Measurements from ENCODE around the gene FSTL5.

FSTL5 gene

GRCh38 chr4:162046135-162046534 lies 117.7 kb downstream of the FSTL5 start:
- no peak for TF ChIP-seq EZH2phosphoT487 (IDR thresholded peaks at IDR 0.05; ENCODE audit: borderline replicate concordance, low read length)
- Histone ChIP-seq H3F3A (ENCODE audit: control insufficient read depth, insufficient read depth) (no peaks in the 10 kb centered on the region), H3K9me3 (ENCODE audit: control insufficient read depth, insufficient read depth, low read length) (no peaks in the 10 kb centered on the region), H3K79me2 (ENCODE audit: control insufficient read depth, low read length) (no peaks in the 10 kb centered on the region), H4K20me1 (ENCODE audit: control insufficient read depth, insufficient read depth, low read depth, low read length) (no peaks in the 10 kb centered on the region), H3K4me2 (ENCODE audit: low read length) (no peak overlapping the region), H3K27ac (ENCODE audit: low read depth, low read length) (no peak overlapping the region), H3K27me3 (ENCODE audit: control insufficient read depth, low read length) (no peaks in the 10 kb centered on the region), H3K36me3 (ENCODE audit: control insufficient read depth, low read length) (no peaks in the 10 kb centered on the region), H3K4me3 (ENCODE audit: low read length) (no peak overlapping the region), H3K9me2 (replicated peaks; ENCODE audit: control insufficient read depth, low read length) (no peaks in the 10 kb centered on the region), H3K4me1 (ENCODE audit: control insufficient read depth, low read length) (no peaks in the 10 kb centered on the region)

- no peaks in the 10 kb centered on the region for H3K27me3 ChIP-seq (ENCODE audit: control insufficient read depth, low read length)
- no peak overlapping the region for H3K4me2 ChIP-seq (ENCODE audit: low read length)
- H3K4me1 ChIP-seq (ENCODE audit: control insufficient read depth, low read length): no peaks in the 10 kb centered on the region
- no peaks in the 10 kb centered on the region for H4K20me1 ChIP-seq (ENCODE audit: control insufficient read depth, insufficient read depth, low read depth, low read length)
- no peaks in the 10 kb centered on the region for H3K36me3 ChIP-seq (ENCODE audit: control insufficient read depth, low read length)
- H3K79me2 ChIP-seq (ENCODE audit: control insufficient read depth, low read length): no peaks in the 10 kb centered on the region
- H3K4me3 ChIP-seq (ENCODE audit: low read length): no peak overlapping the region
- TF ChIP-seq EZH2phosphoT487 (IDR thresholded peaks at IDR 0.05; ENCODE audit: borderline replicate concordance, low read length): no peak
- TF ChIP-seq, protein P1, sequence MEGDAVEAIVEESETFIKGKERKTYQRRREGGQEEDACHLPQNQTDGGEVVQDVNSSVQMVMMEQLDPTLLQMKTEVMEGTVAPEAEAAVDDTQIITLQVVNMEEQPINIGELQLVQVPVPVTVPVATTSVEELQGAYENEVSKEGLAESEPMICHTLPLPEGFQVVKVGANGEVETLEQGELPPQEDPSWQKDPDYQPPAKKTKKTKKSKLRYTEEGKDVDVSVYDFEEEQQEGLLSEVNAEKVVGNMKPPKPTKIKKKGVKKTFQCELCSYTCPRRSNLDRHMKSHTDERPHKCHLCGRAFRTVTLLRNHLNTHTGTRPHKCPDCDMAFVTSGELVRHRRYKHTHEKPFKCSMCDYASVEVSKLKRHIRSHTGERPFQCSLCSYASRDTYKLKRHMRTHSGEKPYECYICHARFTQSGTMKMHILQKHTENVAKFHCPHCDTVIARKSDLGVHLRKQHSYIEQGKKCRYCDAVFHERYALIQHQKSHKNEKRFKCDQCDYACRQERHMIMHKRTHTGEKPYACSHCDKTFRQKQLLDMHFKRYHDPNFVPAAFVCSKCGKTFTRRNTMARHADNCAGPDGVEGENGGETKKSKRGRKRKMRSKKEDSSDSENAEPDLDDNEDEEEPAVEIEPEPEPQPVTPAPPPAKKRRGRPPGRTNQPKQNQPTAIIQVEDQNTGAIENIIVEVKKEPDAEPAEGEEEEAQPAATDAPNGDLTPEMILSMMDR (IDR thresholded peaks at IDR 0.05; ENCODE audit: low read depth, low read length, poor library complexity, severe bottlenecking): no peak
- no peaks in the 10 kb centered on the region for H3F3A ChIP-seq (ENCODE audit: control insufficient read depth, insufficient read depth)
- no peaks in the 10 kb centered on the region for H3K9me2 ChIP-seq (replicated peaks; ENCODE audit: control insufficient read depth, low read length)
- H3K27ac ChIP-seq (ENCODE audit: low read depth, low read length): no peak overlapping the region
- no peaks in the 10 kb centered on the region for H3K9me3 ChIP-seq (ENCODE audit: control insufficient read depth, insufficient read depth, low read length)
These were observed 125.7 kb downstream of the FSTL5 start for GRCh38 chr4:162038112-162038511.

- no peaks in the 10 kb centered on the region for H3K27me3 ChIP-seq (ENCODE audit: control insufficient read depth, low read length)
- no peaks in the 10 kb centered on the region for H3K9me2 ChIP-seq (replicated peaks; ENCODE audit: control insufficient read depth, low read length)
- no peak overlapping the region for H3K4me3 ChIP-seq (ENCODE audit: low read length)
- no peaks in the 10 kb centered on the region for H3K79me2 ChIP-seq (ENCODE audit: control insufficient read depth, low read length)
- TF ChIP-seq, protein P1 (IDR thresholded peaks at IDR 0.05; ENCODE audit: low read depth, low read length, poor library complexity, severe bottlenecking): no peak
- TF ChIP-seq EZH2phosphoT487 (IDR thresholded peaks at IDR 0.05; ENCODE audit: borderline replicate concordance, low read length): no peak
- no peaks in the 10 kb centered on the region for H3F3A ChIP-seq (ENCODE audit: control insufficient read depth, insufficient read depth)
- H4K20me1 ChIP-seq (ENCODE audit: control insufficient read depth, insufficient read depth, low read depth, low read length): no peaks in the 10 kb centered on the region
- H3K27ac ChIP-seq (ENCODE audit: low read depth, low read length): no peak overlapping the region
- H3K4me2 ChIP-seq (ENCODE audit: low read length): no peak overlapping the region
- no peaks in the 10 kb centered on the region for H3K9me3 ChIP-seq (ENCODE audit: control insufficient read depth, insufficient read depth, low read length)
- H3K36me3 ChIP-seq (ENCODE audit: control insufficient read depth, low read length): no peaks in the 10 kb centered on the region
- H3K4me1 ChIP-seq (ENCODE audit: control insufficient read depth, low read length): no peaks in the 10 kb centered on the region
These were observed 145.9 kb downstream of the FSTL5 start for GRCh38 chr4:162017863-162018262.

- no peaks in the 10 kb centered on the region for H3K36me3 ChIP-seq (ENCODE audit: control insufficient read depth, low read length)
- no peaks in the 10 kb centered on the region for H3K27me3 ChIP-seq (ENCODE audit: control insufficient read depth, low read length)
- H3K4me2 ChIP-seq (ENCODE audit: low read length): no peak overlapping the region
- H3F3A ChIP-seq (ENCODE audit: control insufficient read depth, insufficient read depth): no peaks in the 10 kb centered on the region
- H3K27ac ChIP-seq (ENCODE audit: low read depth, low read length): no peak overlapping the region
- H3K79me2 ChIP-seq (ENCODE audit: control insufficient read depth, low read length): no peaks in the 10 kb centered on the region
- TF ChIP-seq, protein P1 (IDR thresholded peaks at IDR 0.05; ENCODE audit: low read depth, low read length, poor library complexity, severe bottlenecking): no peak
- TF ChIP-seq EZH2phosphoT487 (IDR thresholded peaks at IDR 0.05; ENCODE audit: borderline replicate concordance, low read length): no peak
- H3K4me1 ChIP-seq (ENCODE audit: control insufficient read depth, low read length): no peaks in the 10 kb centered on the region
- no peaks in the 10 kb centered on the region for H4K20me1 ChIP-seq (ENCODE audit: control insufficient read depth, insufficient read depth, low read depth, low read length)
- no peak overlapping the region for H3K4me3 ChIP-seq (ENCODE audit: low read length)
- no peaks in the 10 kb centered on the region for H3K9me2 ChIP-seq (replicated peaks; ENCODE audit: control insufficient read depth, low read length)
- H3K9me3 ChIP-seq (ENCODE audit: control insufficient read depth, insufficient read depth, low read length): no peaks in the 10 kb centered on the region
These were observed 146.8 kb downstream of the FSTL5 start for GRCh38 chr4:162016991-162017390.

All from DOHH2 (cell line).